ENCODE results near the gene NUB1.
A peak's percentile ranks its signal among the peaks of the same experiment; 100 is the strongest.

The NUB1 gene

DNA sequence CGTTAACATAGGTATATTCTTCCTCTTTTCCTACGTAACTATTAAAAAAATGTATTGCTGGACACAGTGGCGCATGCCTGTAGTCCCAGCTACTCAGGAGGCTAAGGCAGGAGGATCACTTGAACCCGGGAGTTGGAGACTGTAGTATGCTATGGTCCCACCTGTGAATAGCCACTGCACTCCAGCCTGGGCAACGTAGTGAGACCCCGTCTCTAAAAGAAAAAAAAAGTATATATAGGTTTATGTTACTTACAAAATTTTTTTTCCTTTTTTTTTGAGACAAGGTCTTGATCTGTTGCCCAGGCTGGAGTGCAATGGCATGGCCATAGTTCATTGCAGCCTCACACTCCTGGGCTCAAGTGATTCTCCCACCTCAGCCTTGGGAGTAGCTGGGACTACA lies 5.6 kb downstream of the NUB1 start:
- no peak for DNase-seq

- DNase-seq = no peak
Observed at GRCh38 chr7:151348970-151349369, 7.4 kb downstream of the NUB1 start.

GRCh38 chr7:151349507-151349853 lies 7.9 kb downstream of the NUB1 start:
- DNase-seq = no peak

- peak; percentile 40 for DNase-seq
Observed at GRCh38 chr7:151351027-151351426, 9.4 kb downstream of the NUB1 start.

DNA sequence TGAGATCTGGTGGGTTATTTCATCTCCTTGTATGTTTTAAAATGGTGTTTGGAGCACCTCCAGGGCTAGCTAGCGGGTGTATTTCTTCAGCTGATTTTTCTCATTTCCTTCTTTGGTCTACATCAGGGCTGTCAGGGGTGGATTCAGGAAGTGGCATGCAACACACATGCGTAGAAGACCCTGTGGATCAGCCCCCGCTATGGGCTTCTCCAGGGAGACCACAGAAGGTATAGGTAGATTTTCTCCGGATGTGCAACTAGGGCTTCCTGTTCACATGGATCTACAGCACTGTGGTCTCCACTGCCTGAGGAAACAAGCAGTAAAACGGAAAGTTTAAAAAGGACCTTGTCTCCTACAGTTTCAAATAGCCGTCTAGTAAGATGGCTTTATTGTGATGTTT lies 10.4 kb downstream of the NUB1 start:
- peak; percentile 85 for DNase-seq

GRCh38 chr7:151352512-151352911 lies 10.9 kb downstream of the NUB1 start:
- no peak for DNase-seq

DNA sequence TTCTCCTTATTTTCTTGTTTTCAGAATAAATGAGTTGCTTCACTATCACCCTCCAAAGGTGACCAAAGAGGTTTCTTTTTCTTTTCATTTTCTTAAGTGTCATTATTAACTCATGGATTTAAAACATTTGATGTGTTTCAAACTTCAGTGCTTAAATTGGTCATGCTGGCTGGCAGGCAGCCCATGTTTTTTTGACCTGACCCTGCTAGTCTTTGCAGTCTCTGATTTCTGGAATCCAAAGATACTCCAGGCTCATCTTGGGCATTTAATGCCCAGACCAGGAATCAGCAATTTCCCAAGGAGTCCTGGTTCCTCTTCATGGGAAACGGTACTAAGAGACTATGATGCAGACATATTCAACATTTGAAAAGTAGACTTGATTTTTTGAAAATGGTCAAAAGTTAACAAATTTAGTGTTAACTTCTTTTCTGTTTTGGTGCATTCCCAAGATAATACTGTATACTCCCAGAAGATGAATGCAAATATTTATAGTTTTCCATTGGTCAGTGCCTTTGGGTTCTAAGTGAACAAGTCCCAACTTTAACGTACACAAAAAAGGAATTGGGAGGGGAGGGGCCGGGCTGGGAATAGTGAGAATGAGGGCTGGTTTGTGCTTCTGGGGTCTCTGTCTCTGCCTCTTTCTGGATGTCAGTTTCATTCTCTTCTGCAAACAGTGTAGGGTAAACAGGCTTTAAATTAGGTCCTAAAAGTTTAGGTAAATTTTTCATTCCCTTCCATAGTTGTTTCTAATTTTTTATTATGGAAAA lies 19.8 kb downstream of the NUB1 start:
- DNase-seq = no peak

DNA sequence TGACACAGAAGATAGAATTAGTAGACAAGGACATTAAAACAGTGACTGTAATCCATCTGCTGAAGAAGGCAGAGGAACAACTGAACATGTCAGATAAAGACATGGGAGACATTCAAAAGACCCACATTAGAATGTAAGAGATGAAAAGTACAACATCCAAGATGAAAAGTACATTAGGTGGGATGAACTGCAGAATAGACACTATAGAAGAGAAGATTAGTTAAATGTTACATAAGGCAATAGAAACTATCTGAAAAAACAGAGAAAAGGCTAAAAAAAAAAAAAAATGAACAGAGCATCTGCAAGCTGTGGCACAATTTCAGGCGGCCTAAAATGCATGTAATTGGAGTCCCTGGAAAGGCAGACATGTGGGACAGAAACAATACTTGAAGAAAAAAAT lies 21.6 kb downstream of the NUB1 start:
- no peak for DNase-seq

DNA sequence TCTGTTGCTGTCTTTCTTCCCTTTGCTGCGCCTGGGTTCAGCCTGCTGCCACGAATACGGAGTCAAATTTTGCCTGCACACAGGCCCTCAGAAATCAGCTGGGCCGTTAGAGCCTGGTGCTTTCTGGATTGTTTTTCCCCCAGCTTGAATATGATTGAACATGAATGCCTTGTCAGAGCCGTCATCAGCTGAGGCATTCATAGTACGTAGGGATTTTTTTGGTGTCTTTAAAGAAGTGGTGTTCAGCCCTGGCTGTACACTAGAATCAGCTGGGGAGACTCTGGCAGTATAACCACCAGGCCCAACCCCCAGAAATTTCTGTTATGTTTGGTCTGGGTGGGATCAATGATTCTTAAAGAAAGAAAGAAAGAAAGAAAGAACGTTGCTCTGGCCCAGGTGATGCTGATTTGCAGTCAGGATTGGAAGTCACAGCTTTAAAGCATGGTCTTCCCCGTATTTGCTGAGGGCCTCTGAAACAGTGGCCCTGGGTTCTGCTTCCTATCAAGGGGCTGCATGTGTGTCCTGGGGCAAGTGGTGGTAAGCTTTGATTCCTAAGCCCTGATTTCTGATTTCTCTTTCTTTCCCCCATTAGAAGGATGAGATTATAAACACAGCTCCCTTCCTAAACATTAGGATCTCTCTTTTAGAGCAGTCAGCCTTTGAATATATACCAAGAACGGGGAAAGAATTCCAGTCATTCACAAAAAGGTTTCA lies 24.7 kb downstream of the NUB1 start:
- no peak for DNase-seq

DNA sequence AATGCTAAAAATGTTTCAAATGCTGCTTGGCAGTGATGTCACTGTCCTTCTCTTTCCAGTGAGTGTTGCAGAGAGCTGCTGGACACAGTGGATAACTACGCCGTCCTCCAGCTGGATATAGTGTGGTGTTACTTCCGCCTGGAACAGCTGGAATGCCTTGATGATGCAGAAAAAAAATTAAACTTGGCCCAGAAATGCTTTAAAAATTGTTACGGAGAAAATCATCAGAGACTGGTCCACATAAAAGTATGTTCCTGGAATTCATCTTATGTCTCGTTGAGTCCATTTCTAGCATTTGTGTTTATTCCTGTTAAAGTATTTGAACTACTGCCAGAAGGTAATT lies 25.2 kb downstream of the NUB1 start:
- DNase-seq = no peak

DNA sequence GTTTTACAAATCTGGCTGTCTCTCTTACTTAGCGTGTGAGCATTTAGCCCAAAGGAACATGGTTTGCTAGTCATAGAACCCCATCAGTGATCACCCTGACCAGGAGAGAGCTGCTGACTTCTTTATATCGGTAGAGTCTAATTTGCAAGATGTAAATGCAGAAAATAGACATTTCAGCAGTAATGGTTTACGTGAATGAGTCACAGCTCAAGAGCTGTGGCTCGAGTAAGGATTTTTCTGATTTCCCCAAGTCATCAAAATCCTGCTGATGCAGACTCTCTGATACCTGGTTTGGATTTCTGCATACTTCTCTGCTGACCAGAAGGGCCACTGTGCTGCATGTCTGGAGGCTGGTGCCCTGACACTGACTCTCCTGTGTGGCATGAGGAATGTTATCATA lies 25.7 kb downstream of the NUB1 start:
- DNase-seq = no peak

GRCh38 chr7:151368136-151368571 lies 26.5 kb downstream of the NUB1 start:
- DNase-seq = peak; percentile 84

DNA sequence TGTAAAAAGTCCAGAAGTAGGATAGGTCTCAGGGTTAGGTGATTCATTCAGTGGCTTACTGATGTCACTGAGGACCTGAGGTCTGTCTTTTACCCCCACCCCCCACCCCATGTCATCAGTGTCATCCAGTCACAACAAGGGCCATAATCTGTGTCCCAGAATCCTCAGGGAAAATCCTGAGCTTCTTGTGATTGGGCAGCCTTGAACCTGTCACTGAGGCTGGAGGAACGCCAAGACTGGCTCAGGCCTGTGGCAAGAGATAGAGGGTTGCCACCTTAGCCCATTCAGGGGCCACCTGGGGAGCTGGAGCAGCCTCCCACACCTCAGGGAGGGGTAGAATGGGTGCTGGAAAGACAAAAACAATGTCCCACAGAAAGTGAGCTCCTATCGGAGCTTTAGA lies 29.7 kb downstream of the NUB1 start:
- DNase-seq = no peak

DNA sequence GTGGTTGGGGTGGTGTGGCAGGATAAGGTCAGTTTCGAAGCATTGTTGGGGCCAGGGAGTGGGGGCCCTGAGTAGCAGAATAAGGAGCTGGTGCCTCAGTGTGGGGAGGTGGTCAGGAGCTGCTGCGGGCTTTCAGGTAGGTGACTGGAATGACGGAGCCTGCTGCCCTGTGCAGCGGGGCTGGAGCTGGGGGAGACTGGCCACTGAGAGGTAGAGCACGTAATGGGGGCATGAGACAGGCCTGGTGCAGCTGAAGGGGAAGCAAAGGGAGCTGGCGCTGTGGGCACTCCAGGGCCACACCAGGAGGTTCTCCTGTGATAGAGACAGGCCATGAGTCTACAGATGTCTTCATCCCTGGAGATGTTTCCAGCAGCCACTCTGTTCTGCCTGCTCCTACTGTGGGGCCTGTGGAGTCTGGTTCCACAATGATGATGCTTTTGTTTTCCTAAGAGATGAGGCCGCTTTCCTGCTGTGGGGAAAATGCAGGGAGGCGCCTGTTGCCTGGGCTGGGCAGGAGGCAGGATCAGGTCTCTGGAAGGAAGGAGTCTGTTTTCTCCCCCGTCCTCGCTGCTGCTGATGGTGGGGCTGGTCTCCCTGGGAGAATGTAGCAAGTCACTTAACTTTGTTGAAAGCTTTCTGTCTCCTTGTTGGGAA lies 31.1 kb downstream of the NUB1 start:
- no peak for DNase-seq

GRCh38 chr7:151373599-151373998 lies 32.0 kb downstream of the NUB1 start:
- no peak for DNase-seq

- DNase-seq = no peak
Observed at GRCh38 chr7:151374139-151374538, 32.5 kb downstream of the NUB1 start.

DNA sequence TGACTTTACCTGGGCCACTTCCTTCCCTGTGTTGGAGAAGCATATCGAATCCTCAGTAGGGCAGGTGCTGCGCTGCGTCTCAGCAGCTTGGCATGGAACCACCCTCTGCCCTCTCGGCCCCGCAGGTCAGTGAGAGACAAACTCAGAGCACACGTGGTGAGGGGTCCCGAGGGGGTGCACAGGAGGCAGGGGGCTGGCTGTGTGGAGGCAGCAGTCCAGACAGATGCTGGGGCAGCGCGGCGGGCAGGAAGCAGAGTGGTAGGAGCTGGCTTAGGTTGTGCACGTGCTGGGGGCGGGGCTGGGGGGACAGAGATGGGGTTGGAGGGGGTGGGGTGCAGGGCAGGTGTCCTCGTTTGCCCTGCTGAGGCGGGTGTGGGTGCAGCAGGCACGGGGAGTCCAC lies 33.1 kb downstream of the NUB1 start:
- no peak for DNase-seq

DNA sequence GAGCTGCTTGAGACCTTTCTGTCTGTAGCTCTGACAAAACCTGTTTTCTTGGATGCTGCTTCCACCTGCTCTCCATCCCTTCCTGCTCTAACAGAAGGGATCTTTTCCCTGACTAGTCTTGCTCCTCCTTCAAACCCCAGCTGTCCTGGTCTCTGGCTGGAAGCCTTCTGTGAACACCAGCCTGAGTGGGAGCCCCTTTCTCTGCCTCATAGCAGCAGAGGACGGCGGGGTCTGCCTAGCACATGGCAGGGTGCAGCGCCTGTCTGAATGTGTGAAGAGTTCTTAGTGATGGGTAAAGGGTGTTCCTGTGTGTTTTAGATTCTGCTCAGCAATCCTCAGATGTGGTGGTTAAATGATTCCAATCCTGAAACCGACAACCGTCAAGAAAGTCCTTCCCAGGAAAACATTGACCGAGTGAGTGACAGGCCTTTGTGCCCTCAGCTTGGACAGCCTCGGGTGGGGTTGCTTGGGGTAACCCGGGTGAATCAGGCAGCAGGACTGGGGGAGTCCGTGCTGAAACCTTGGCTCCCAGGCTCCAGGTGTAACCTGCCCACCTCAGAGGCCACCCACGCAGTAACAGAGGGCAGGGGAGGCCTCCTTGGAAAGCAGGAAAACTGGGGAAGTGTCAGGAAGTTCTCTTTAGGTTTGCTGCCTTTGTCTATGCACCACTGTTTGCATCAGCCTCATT lies 34.1 kb downstream of the NUB1 start:
- no peak for DNase-seq

DNA sequence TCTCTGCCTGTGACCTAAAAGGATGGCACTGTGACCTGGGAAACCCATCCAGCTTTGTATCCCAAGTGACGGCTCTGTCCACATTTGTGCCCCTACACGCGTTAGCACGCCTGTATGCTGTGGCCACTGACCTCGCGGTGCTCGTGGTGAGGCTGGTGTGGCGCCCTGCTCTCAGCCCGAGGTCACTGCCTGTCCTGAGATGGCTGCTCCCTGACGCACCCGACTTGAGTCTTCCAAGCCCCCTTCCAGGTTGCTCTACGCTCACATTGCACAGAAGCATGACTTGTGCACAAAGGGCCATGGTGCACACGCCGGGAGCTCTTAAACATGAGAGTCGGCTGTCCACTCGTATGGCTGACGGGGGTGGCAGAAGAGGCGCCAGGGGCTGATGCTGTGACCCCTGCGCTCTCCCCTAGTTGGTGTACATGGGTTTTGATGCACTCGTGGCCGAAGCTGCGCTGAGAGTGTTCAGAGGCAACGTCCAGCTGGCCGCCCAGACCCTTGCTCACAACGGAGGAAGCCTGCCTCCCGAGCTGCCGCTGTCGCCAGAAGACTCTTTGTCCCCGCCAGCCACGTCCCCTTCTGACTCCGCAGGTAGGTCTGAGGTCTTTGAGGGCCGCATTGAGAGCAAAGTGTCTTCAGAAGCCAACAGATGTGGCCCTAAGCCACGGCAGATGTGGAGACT lies 34.7 kb downstream of the NUB1 start:
- DNase-seq = no peak

DNA sequence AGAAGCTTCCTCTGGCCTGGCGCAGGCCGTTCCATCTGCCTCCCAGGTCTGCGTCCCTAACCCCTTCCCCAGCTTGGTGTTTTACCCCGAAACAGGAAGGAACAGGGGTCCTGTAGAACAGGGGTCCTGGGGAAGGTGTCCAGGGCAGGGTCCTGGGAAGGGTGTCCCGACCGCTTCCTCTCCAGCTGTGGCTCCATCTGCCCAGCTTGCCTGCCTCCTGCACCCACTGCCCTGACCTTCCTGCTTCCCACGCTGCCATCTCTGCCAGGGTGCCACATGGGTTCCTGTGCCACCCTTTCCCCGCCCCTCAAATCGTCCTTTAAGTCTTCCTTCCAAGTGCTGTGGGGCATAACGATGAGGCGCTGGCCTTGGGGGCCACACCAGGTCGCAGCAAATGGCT lies 35.8 kb downstream of the NUB1 start:
- DNase-seq = no peak

DNA sequence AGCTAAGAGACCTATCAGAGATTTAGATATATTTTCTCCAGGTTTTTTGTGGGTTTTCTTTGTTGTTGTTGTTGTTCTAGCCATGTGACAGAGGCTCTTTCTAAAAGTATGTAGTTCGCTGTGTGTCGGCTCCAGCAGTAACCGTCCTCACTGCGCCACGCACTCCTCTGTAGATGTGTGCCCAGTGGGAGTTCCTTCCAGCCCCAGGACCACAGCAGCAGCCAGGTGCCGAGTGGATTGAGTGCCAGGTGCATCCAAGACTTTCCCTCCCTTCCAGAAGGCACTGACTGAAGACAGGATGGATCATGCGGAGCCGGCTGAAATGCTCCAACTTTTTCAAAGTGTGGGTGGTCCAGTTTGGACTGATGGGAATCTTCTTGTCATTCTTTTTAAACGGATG lies 36.4 kb downstream of the NUB1 start:
- no peak for DNase-seq

DNA sequence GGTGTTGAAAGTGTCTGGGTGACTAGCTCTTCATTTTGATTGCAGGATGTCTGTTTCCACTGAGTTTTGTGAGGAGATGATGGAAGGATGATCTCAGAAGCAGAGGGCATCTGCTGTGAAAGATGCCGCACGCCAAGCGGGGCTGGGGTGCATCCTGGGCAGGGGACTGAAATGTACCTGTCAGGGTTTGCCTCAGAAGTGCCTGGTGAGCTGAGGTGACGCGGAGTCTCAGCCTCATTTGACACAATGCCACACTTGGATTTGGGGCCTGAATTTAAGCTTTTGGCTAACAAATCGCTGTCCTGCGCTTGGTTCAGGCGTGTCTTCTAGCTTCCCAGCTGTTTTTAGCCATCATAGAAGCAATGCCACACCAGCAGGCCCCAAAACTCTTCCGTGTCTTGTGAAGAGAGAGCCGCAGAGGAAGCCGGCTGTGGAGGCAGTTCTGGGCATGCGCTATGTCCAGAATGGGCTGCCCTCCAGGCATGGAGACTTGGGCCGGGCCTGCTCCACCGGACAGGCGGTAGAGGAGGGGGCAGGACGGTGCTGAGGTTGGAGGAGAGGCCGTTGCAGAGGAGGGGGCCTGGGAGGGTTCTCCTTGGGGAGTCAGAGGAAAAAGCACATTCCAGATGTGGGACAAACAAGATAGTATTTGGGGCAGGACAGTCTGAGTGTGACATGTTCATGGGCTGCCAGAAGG lies 37.0 kb downstream of the NUB1 start:
- no peak for DNase-seq

DNA sequence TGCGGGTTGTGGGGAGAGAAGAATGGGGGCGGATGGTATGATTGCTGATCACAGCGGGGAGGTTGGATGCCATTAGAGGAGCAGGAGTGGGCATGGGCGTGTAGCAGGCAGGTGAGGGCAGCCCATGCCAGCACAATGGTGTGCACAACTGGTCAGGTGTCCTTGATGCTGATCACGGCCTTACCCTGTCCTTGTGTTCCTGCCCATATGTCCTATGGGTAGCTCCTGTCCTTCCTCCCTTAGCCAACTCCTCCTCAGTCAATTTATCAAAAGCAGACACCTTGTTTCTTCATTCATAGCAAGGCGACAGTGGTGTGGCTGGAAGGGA lies 37.5 kb downstream of the NUB1 start:
- no peak for DNase-seq

Data from CD4-positive, alpha-beta T cell treated with Interleukin-21 for 1 hour (primary cell).